Skin of body (tissue), 3 donors: ENCODE data around the gene CCT5. TPM values are rescaled to one million over a fixed set of nuclear protein-coding genes. Genes with fewer than 3 reads are reported as not detected.
"Not testable (repeated sequence)": the region's sequence is repeated elsewhere in the genome, so short reads cannot be mapped to it uniquely, and the experiment has no call there.

Experiments
- DNase-seq: peaks from one replicate; lab custom pipeline; 2025; lab: John Stamatoyannopoulos, UW
- small RNA-seq: library from RNA; depleted of rRNA; stranded (forward); fragments of <200 nt; gene quantifications from one replicate; pipeline ENCODE3, GENCODE V24; 2014; ENCODE audit warnings: low replicate concordance
- total RNA-seq: library from RNA; depleted of rRNA; stranded (reverse); fragments of >200 nt; gene quantifications from one replicate; pipeline ENCODE4 v1.2.3, GENCODE V29; 2014

CCT5 gene
- total RNA-seq, 1 donor from 2014 or later, result 161 TPM

DNA sequence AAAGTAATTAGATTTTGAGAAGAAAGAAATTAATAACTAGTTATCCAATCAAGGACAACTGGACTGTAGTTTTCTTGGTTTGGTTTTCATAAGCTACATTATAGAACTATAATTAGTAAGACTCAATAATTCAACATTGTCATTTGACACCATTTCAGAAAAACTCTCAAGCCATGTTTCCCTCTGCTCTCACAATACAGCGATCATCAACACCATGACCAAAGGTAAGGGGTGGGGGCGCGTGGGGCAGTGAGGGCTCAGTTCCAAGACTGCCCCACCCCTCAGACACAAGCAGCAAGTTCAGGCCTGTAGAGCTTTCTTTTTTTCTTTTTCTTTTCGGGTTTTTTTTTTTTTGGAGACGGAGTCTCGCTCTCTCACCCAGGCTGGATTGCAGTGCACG lies 51.2 kb downstream of the CCT5 start:
- no peak for DNase-seq

DNA sequence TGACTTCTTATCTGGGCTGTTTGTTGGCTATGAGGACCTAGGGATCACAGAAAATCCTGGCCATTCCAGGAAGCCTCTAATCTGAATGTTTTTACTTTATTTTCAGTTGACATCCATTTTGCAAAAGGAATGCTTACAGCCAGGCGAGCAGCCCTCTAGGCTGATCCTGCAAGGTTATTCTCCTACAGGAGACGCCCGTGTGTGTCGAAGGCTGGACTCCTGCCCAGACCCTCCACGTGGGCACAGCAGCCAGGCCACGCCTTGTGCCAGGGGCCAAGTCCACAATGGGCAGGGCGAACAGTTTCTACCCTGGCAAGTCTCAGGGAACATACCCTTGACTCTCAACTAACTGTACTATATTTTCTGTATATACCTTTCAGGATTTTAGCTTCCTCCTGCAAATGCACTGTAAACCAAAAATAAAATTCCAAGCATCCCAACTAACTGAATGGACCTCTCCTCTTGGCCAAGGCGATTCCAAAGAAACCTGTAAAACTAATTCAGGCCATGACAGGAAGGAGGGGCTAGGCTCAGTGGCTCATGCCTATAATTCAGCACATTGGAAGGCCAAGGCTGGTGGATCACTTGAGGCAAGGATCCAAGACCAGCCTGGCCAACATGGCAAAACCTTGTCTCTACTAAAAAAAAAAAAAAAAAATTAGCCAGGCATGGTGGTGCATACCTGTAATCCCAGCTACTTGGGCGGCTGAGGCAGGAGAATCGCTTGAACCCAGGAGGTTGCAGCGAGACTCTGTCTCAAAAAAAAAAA lies 51.9 kb downstream of the CCT5 start:
- no peak for DNase-seq

DNA sequence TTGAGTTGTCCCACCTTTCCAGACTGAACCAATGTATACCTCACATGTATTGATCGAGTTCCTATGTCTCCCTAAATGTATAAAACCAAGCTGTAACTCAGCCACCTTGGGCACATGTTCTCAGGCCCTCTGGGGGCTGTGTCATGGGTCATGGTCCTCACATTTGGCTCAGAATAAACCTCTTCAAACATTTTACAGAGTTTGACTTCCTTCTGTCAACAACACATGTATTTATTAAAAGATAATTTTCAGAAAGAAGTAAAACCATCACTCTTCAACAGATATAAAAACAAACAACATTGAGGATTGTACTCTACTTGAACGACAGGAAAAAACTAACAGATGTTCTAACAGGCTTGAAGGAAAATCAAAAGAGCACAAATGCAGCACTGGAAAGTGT lies 53.1 kb downstream of the CCT5 start:
- DNase-seq, result no peak

DNA sequence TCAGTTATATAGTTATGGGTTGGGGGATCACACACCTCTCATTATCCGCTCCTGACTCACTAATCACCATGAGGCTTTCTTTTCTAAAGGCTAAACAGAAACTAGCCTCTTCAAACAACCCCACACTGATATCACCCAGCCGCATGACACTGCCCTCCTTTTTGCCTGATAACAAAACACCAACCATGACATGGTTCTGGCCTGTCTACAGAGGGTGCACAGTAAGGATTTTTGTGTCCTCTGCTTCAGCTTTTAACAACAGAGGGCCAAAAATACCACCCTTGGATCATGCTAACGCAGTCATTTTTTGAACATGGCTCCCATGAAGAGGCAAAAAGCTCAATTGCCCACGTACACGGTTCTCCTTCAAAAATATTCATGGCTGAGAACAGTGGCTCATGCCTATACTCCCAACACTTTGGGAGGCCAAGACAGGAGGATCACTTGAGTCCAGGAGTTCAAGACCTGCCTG lies 53.7 kb downstream of the CCT5 start:
- no peak for DNase-seq

DNA sequence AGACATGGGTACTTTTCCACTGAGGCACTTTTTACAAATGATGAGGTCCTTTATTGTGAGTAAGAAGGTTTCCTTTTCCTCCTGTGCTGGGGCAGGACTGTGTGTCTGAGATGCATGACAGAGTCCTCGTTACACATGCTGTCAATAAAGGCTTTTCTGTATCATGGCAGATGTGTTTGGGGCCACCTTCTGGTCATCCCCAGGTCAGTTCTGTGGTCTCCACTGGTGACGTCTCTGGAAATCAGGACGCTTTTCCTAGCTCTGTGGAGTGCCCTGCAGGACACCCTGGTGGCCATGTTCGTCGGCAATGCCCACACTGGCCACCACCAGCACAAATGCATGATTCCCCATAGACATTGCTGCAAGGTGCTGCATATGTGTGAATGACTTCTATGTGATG lies 54.9 kb downstream of the CCT5 start:
- DNase-seq, result no peak

DNA sequence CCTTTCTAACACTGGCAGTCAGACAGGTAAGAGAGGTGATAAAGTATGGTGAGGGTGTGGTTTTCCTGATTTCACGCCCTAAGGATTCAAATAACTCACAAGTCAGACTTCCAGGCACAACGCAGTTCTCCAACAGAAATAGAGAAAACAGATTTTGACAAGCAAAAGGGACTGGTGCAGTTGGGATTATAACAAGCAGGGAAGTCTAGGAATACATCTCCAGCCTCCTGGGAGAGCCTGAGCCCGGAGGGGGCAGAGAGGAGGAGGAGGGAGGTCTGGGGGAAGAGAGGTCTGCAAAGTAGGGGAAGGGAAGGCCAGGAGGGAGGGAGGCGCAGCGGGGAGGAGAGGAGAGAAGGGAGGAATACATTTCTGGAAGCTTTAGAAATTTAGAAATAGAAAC lies 56.0 kb downstream of the CCT5 start:
- no peak for DNase-seq

DNA sequence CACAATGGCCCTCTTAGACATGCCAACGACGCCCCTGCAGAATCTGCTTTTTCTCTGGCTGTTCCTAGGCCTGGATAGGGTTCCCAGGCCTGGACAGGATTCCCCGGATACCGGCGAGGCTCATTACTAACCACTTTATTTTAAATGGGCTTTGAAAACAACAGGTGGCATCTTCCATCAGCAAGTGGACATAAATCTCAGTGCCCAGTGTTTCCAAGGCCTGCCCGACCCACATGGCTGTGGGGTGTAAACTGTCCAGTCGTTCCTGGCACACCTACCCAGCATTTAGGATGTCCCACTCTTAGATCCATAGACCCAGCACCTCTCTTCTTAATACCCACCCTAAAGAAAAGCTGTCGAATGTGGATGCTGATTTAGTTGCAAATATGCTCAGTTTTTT lies 56.7 kb downstream of the CCT5 start:
- no peak for DNase-seq

DNA sequence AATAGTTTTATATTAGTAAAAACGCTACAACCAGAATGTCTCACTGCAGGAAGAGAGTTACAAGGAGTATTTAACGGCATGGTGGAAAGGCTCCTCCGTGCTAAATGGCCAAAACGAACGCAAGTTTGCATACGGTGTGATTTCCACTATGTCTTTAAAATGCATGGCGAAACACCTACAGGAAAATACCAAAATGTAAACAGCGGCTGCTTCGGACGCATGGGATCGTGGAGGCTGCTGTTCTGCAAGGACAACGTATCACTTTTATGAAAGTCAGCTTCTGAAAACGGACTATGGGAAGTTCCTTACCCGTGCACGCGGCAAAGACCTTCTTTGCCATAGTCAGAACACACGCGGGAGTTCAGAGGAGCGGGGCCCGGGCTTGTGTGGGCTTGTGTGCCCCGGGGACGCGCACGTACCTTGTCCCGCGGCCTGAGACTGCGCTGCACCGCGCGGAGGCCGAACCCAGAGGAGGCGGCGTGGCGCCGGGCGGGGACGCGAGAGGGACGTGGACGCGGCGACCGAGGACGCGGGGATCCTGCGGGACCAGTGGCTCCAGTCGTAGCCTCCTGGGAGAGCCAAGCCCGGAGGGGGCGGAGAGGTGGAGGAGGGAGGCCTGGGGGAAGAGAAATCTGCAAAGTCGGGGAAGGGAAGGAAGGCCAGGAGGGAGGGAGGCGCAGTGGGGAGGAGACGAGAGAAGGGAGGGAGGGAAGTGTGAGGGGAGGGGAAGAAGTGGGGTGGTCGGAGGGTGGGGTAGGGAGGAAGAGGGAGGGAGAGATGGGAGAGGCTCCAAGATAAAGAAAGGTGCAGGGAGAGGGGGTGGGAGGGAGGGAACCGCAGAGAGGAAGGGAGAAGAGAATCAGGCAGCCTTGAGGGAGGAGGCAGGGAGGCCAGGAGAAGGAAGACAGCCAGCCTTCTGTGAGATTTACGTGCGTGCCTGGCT lies 57.4 kb downstream of the CCT5 start, which contains the start of gene CMBL:
Gene CMBL, minus strand, starts transcription at position 697 of the 943 bp plus-strand sequence. CDS start 17,140 bp downstream, outside the sequence.
- DNase-seq, result peak; percentile 42

DNA sequence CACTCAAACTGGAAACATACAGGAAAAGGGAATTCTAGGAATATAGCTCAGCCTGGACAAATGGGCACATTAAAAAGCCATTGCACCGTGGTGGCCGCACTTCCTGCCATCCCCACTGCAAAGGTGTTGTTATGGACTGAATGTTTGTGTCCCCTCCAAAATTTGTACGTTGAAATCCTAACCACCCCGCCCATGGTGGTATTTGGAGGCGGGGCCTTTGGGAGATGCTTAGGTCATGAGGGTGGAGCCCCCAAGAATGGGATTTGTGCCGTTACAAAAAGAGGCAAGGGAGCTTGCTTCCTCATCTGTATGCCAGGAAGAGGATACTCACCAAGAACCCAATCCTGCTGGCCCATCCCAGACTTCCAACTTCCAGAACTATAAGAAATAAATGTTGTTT lies 58.8 kb downstream of the CCT5 start:
- DNase-seq, result no peak

DNA sequence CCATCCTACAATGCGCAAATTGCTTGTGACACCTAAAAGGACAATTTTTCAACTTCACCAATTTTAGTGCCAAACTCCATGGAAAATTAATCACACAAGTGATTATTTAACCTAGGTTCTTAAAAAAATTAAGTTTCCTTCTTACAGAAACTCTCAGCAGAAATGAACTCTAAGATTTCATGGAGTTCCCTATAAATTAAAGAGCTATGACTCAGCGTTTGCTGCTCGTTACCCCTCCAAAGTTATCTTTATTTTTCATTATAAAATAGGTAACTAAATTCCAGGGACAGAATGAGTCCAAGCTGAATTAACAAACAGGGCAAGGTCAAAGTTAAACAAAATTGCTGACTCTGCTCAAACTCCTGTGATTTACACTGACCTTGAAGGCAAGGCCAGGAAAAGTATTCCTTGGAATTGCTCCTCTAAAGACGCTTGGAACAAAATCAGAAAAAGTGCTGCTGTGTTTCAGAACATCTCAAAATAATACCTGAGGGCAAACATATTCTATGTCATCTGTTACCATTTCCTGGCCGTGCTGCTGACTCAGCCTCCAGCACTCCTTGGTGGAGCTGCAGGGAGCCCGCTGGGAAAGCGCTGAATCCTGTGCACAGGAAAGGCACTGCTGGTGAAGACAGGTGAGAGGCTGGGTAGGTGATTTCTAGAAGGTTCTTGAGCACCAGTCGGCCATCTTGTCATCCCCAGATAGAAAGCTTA lies 60.1 kb downstream of the CCT5 start:
- DNase-seq, result no peak

DNA sequence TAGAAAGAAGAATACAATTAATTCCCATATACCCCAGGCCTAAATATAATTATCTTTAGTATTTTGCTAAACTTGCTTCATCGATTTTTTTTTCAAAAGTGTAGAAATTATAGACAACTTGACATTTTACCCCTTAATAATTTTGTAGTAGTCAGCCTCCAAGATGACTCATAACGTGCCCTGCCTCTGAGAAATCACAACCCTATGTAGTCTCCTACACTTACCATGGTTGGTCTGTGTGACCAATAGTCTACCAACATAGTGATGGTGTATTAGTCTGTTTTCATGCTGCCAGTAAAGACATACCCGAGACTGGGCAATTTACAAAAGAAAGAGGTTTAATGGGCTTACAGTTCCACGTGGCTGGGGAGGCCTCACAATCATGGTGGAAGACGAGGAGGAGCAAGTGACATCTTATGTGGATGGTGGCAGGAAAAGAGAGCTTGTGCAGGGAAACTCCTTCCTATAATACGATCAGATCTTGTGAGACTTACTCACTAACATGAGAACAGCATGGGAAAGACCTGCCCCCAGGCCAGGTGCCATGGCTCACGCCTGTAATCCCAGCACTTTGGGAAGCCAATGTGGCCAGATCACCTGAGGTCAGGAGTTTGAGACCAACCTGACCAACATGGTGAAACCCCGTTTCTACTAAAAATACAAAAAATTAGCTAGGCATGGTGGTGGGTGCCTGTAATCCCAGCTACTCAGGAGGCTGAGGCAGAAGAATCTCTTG lies 60.9 kb downstream of the CCT5 start:
- DNase-seq, result not testable (repeated sequence)

DNA sequence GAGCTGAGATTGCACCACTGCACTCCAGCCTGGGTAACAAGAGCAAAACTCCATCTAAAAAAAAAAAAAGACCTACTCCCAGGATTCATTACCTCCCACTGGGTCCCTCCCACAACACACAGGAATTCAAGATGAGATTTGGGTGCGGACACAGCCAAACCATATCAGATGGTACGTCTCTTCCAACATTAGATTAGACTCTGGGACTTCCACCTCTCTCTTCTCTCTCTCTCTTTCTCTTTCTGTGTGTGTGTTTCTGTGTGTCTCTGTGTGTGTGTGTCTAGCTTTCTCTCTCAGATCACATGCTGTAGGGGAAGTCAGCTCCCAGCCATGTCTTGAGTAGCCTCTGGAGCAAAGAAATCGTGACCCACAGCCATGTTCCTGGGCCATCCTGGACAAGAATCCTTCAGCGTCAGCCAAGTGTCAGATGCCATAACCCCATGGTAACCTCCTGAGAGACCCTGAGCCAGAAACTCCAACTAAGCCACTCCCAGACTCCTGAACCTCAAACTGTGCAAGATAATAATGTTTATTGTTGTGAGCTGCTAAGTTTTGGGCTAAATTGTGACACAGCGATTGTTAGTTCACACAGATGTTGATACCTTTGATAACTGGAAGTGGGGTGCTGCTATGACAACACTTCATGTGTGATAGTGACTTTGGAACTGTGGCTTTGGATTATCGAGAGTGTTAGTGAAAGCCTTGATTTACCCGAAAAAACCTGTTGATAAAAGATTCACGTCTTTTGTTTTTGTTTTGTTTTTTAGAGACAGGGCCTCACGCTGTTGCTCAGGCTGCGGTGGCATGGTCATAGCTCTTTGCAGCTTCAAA lies 61.7 kb downstream of the CCT5 start:
- no peak for DNase-seq

DNA sequence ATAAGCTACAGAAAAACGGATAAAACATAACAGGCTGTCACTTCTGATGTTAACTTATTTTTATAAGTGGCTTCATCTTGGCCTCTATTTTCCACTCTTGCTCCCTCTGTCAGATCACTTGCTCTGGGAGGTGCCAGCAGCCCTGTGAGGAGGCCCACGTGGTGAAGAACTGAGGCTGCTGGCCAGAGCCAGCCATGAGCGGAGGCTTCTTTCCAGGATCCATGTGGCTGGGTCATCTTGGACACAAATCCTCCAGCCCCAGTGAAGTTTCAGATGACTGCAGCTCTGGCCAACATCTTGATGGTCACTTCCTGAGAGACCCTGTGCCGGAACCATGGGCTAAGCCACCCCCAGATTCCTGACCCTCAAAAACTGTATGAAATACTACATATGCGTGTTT lies 65.1 kb downstream of the CCT5 start:
- DNase-seq, result no peak

Small RNA genes lying within 50 kb of the gene (small RNA-seq; reads per million reads assigned to genes)
- gene RF00019, result not detected

Other genes starting within 250 kb of the CCT5 start
- gene ATPSCKMT, start 392 bp upstream of the CCT5 start, total RNA-seq, result 19.5 TPM
- gene CMBL, start 57.6 kb downstream of the CCT5 start, total RNA-seq, result 16.9 TPM
- 118 TPM for gene MARCHF6, start 103.4 kb downstream of the CCT5 start, total RNA-seq
- gene ROPN1L, start 191.6 kb downstream of the CCT5 start, total RNA-seq, result 0.79 TPM